HPDE6-E6E7 (cell line): ENCODE data around the gene LRG1.
"Not testable (repeated sequence)": the region's sequence is repeated elsewhere in the genome, so short reads cannot be mapped to it uniquely, and the experiment has no call there.

ENCODE experiments used
- DNase-seq: peaks from one replicate; pipeline ENCODE4 v3.0.0; 2011; ENCODE audit warnings: missing footprints; ENCODE audit errors: extremely low spot score

LRG1 gene

GRCh38 chr19:4550479-4551050 is 10.7 kb upstream of the LRG1 start:
- DNase-seq: no peak

GRCh38 chr19:4550018-4550417 is 10.2 kb upstream of the LRG1 start:
- DNase-seq: no peak

- no peak for DNase-seq
These were observed 8.4 kb upstream of the LRG1 start for GRCh38 chr19:4548238-4548584.

GRCh38 chr19:4547303-4548237 is 7.7 kb upstream of the LRG1 start:
- no peak for DNase-seq

- DNase-seq: no peak
These were observed 4.2 kb upstream of the LRG1 start for GRCh38 chr19:4543842-4544647.

- no peak for DNase-seq
These were observed 3.3 kb upstream of the LRG1 start for GRCh38 chr19:4542896-4543841.

- not testable (repeated sequence) for DNase-seq
These were observed 1.9 kb upstream of the LRG1 start for GRCh38 chr19:4541806-4542145.

- DNase-seq: no peak
These were observed 1.4 kb upstream of the LRG1 start for GRCh38 chr19:4541114-4541805.

- no peak for DNase-seq
These were observed 605 bp downstream of the LRG1 start for GRCh38 chr19:4539169-4539692.

GRCh38 chr19:4538601-4538954 is 1.3 kb downstream of the LRG1 start:
- no peak for DNase-seq

- no peak for DNase-seq
These were observed 1.8 kb downstream of the LRG1 start for GRCh38 chr19:4537953-4538600.

- no peak for DNase-seq
These were observed 3.0 kb downstream of the LRG1 start for GRCh38 chr19:4536798-4537197.

GRCh38 chr19:4534836-4535658 is 4.8 kb downstream of the LRG1 start, which contains the start of gene PLIN5:
Gene PLIN5 (minus strand): TSS chr19:4535224. CDS start chr19:4534074, 1,150 bp downstream.
- DNase-seq: no peak

GRCh38 chr19:4533835-4534424 is 5.9 kb downstream of the LRG1 start:
- no peak for DNase-seq

GRCh38 chr19:4533334-4533733 is 6.5 kb downstream of the LRG1 start:
- no peak for DNase-seq

GRCh38 chr19:4531562-4532165 is 8.2 kb downstream of the LRG1 start:
- DNase-seq: no peak

GRCh38 chr19:4529924-4530522 is 9.8 kb downstream of the LRG1 start:
- no peak for DNase-seq

- DNase-seq: no peak
These were observed 11.0 kb downstream of the LRG1 start for GRCh38 chr19:4528843-4529242.
